SK-N-MC (cell line): ENCODE data around the gene OAT.

ENCODE experiments used
- EZH2 ChIP-seq: fragments of 200-600 bp; sonication (generic); IDR thresholded peaks from one replicate; pipeline ENCODE4 v1.6.1; 2017; ENCODE audit warnings: antibody characterized with exemption
- FOXP2 ChIP-seq: optimal IDR thresholded peaks from 2 replicates; pipeline ENCODE3; 2011; ENCODE audit warnings: mild to moderate bottlenecking, moderate library complexity; ENCODE audit not compliant: insufficient read depth; ENCODE audit errors: extremely low read length, control extremely low read depth
- POLR2AphosphoS5 ChIP-seq: IDR thresholded peaks from 2 replicates; pipeline ENCODE4 v1.6.1; 2012; ENCODE audit warnings: mild to moderate bottlenecking, low read depth, low read length, borderline replicate concordance

- no peak for TF ChIP-seq POLR2AphosphoS5
- TF ChIP-seq EZH2: no peak
- TF ChIP-seq FOXP2: no peak
Observed at GRCh38 chr10:124377101-124377500, 41.6 kb downstream of the OAT start.
